ENCODE measurements around the gene TLX2.

TLX2 gene

GRCh38 chr2:74504591-74504990, 9.7 kb upstream of the TLX2 start:
- Histone ChIP-seq H3K27me3 (ENCODE audit: insufficient read depth, poor library complexity, severe bottlenecking) (peaks cover 38% of the 10 kb centered on the region), H3K4me3 (replicated peaks; ENCODE audit: insufficient read depth, low read length) (no peak overlapping the region), H3K27ac (replicated peaks) (no peak overlapping the region)
- TF ChIP-seq SPI1 (IDR thresholded peaks at IDR 0.05; ENCODE audit: borderline replicate concordance, low read depth), result no peak
- TF ChIP-seq REST (IDR thresholded peaks at IDR 0.05; ENCODE audit: insufficient replicate concordance, low read depth), result no peak
- TF ChIP-seq CTCF (IDR thresholded peaks at IDR 0.05; ENCODE audit: insufficient read depth, low read length), result no peak
- no peak for TF ChIP-seq POLR2AphosphoS5 (IDR thresholded peaks at IDR 0.05; ENCODE audit: low read depth)
- TF ChIP-seq GABPA (IDR thresholded peaks at IDR 0.05; ENCODE audit: low read depth), result no peak
- DNase-seq (ENCODE audit: low read depth in 1 of 2, low spot score in 1 of 2), result no peak

- H3K4me3 ChIP-seq (replicated peaks; ENCODE audit: insufficient read depth, low read length), result peak overlapping the region; percentile 12; the same call in 1 of the 2 replicates
- H3K27me3 ChIP-seq (ENCODE audit: insufficient read depth, poor library complexity, severe bottlenecking), result peaks cover 27% of the 10 kb centered on the region
- no peak for DNase-seq (ENCODE audit: low read depth in 1 of 2, low spot score in 1 of 2)
- no peak overlapping the region for H3K27ac ChIP-seq (replicated peaks)
- no peak for TF ChIP-seq GABPA (IDR thresholded peaks at IDR 0.05; ENCODE audit: low read depth)
- TF ChIP-seq CTCF (IDR thresholded peaks at IDR 0.05; ENCODE audit: insufficient read depth, low read length), result no peak
- no peak for TF ChIP-seq POLR2AphosphoS5 (IDR thresholded peaks at IDR 0.05; ENCODE audit: low read depth)
- TF ChIP-seq REST (IDR thresholded peaks at IDR 0.05; ENCODE audit: insufficient replicate concordance, low read depth), result no peak
- TF ChIP-seq SPI1 (IDR thresholded peaks at IDR 0.05; ENCODE audit: borderline replicate concordance, low read depth), result no peak
Observed at GRCh38 chr2:74505448-74506246, 8.6 kb upstream of the TLX2 start.

GRCh38 chr2:74507145-74507925, 6.9 kb upstream of the TLX2 start, which contains the start of gene PCGF1:
Gene PCGF1 (minus strand): TSS chr2:74507695. CDS start chr2:74507668, 27 bp downstream.
- H3K4me3 ChIP-seq (replicated peaks; ENCODE audit: insufficient read depth, low read length), result peak within 1 kb of the TSS; percentile 83
- peaks cover 22% of the 10 kb centered on the region for H3K27me3 ChIP-seq (ENCODE audit: insufficient read depth, poor library complexity, severe bottlenecking)
- TF ChIP-seq GABPA (IDR thresholded peaks at IDR 0.05; ENCODE audit: low read depth) (peak; percentile 72), CTCF (IDR thresholded peaks at IDR 0.05; ENCODE audit: insufficient read depth, low read length) (no peak), POLR2AphosphoS5 (IDR thresholded peaks at IDR 0.05; ENCODE audit: low read depth) (peak; percentile 73; the same call in 1 of the 2 replicates), REST (IDR thresholded peaks at IDR 0.05; ENCODE audit: insufficient replicate concordance, low read depth) (no peak), SPI1 (IDR thresholded peaks at IDR 0.05; ENCODE audit: borderline replicate concordance, low read depth) (no peak)
- peak within 1 kb of the TSS; percentile 96 for H3K27ac ChIP-seq (replicated peaks)
- peak; percentile 93 to 98 for DNase-seq (ENCODE audit: low read depth in 1 of 2, low spot score in 1 of 2)

Measured in HL-60 (cell line).